GM12873 (cell line): ENCODE measurements around the gene RAB44.

ENCODE experiments used
- CTCF ChIP-seq: IDR thresholded peaks from 2 replicates; pipeline ENCODE4 v1.5.1; 2012; ENCODE audit warnings: low read depth, mild to moderate bottlenecking, moderate library complexity, low read length, control low read depth; ENCODE audit not compliant: insufficient read depth; ENCODE audit errors: missing control alignments

Gene RAB44

GRCh38 chr6:36769183-36769675 is 71.6 kb downstream of the RAB44 start:
- no peak for TF ChIP-seq CTCF

- no peak for TF ChIP-seq CTCF
Observed at GRCh38 chr6:36769676-36770499, 72.3 kb downstream of the RAB44 start.

GRCh38 chr6:36771145-36771544 is 73.5 kb downstream of the RAB44 start:
- no peak for TF ChIP-seq CTCF

GRCh38 chr6:36772397-36772796 is 74.8 kb downstream of the RAB44 start:
- no peak for TF ChIP-seq CTCF

GRCh38 chr6:36774331-36774730 is 76.7 kb downstream of the RAB44 start:
- no peak for TF ChIP-seq CTCF

- no peak for TF ChIP-seq CTCF
Observed at GRCh38 chr6:36776167-36776566, 78.5 kb downstream of the RAB44 start.

- TF ChIP-seq CTCF = no peak
Observed at GRCh38 chr6:36777801-36778200, 80.2 kb downstream of the RAB44 start.
